Activated T-cell treated with anti-CD3 and anti-CD28 coated beads for 1 hour (primary cell): ENCODE data around the gene TNNC2.
A peak's percentile ranks its signal among the peaks of the same experiment; 100 is the strongest.
"Not testable (repeated sequence)": the region's sequence is repeated elsewhere in the genome, so short reads cannot be mapped to it uniquely, and the experiment has no call there.

Source experiments
- DNase-seq: peaks from one replicate; pipeline ENCODE4 v3.0.0-alpha.2; 2020; ENCODE audit warnings: low read depth

The TNNC2 gene

GRCh38 chr20:45848421-45848820 is 21.3 kb upstream of the TNNC2 start:
- no peak for DNase-seq

DNA sequence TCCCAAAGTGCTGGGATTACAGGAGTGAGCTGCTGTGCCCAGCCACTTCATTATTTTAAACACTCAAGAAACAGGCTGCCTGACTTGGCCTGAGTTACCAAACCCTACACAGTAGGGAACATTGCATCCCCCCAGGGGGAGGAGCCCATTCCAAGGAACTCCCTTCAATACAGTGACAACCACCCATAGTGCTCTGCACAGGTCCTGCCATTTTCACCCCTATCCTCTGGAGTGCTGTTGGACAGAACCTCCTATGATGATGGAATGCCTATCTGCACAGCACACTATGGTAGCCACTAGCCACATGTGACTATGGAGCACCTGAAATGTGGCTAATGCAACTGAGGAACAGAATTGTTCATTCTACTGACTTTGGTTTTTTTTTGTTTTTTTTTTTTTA is 18.3 kb upstream of the TNNC2 start:
- no peak for DNase-seq

DNA sequence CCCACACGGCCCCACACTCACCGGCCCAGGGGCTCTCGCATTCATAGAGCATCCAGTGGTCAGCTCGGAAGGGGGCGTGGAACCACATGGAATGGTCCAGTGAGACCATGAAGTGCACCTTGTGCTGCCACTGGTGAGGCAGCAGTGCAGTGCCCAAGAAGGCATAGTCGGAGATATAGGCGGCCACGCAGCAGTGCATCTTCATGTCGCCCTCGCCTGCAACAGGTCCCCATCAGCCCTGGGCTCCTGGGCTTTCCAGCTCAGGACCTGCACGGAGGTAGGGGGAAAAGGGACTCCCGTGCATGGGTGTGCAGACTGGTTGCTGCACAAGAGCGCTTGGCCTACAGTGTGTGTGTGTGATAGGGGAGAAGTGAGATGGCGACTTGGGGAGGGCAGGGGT is 16.4 kb upstream of the TNNC2 start:
- no peak for DNase-seq

- DNase-seq, result no peak
These were observed 15.2 kb upstream of the TNNC2 start for GRCh38 chr20:45842169-45842812.

DNA sequence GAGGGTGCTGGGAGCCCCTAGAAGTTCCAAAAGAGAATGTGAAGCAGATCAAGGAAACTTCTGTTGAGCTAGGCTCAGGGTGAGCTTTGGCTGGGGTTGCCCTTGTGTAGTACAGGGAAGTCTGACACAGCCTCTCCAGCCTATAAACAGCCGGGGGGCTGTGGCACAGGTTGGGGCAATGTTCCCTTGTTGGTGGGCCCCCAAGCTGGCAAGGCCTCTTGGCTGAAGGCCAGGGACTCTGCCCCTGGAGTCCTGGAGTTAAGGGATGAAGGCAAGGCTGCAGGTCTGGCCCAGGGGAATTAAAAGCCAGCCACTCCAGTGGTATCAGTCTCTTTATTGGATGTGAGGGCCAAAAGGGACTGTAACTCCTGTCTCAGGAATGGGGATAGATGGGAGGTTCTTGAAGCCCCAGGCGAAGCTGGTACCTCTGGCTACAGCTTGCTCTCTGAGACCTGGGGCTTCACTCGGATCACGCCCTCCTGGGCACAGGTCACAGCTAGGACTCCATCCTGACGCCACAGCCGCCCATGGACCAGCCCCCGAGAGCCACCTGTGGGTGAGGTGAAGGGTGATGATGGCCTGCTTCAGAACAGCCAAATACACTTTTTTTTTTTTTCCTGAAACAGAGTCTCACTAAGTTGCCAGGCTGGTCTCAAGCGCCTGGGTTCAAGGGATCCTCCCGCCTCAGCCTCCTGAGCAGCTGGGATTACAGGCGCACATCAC is 14.5 kb upstream of the TNNC2 start:
- DNase-seq, result no peak

GRCh38 chr20:45840700-45841198 is 13.6 kb upstream of the TNNC2 start:
- no peak for DNase-seq

DNA sequence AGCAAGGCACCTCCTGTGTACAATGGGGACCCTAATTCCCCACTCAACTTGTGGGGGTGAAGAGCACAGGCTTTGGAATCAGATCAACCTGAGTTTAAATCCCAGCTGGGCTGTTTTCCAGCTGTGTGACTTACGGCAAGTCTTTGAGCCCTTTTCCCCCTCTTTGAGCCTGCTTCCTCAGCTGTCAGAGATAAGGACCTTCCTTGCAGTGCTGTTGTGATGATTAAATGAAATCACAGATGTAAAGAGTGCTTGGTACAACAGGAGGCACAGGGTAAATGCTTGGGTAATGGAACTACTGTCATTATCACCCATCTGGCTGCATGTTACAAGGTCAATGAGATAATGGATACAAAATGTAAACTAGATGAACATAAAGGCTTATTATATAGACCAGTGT is 9.7 kb upstream of the TNNC2 start:
- no peak for DNase-seq

DNA sequence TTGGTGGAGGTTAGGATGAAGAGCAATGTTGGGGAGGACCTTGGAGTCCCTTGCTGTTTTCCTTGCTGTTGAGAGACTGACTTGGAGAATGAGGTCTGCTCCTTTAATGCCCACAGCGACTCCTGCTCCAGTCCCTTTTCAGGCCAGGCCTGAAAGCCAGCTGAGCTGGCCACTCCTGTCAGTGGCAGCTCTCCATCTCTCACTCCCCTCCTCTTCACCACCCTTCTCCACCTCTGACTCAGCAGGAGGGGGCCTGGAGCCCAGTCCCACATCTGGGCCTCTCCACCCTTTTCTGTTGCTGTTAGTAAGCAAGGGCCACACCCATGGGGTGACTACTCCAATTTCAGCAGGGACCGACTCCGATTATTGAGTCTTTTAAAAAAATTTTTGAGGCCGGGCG is 8.7 kb upstream of the TNNC2 start:
- DNase-seq, result no peak

- no peak for DNase-seq
These were observed 8.2 kb upstream of the TNNC2 start for GRCh38 chr20:45835329-45835765.

- DNase-seq, result no peak
These were observed 7.7 kb upstream of the TNNC2 start for GRCh38 chr20:45834797-45835161.

GRCh38 chr20:45833883-45834796 is 7.0 kb upstream of the TNNC2 start:
- no peak for DNase-seq

GRCh38 chr20:45833030-45833882 is 6.1 kb upstream of the TNNC2 start, which contains the start of gene SNX21:
Gene SNX21 (plus strand): TSS chr20:45833799. CDS start chr20:45833920, 121 bp downstream.
- no peak for DNase-seq

DNA sequence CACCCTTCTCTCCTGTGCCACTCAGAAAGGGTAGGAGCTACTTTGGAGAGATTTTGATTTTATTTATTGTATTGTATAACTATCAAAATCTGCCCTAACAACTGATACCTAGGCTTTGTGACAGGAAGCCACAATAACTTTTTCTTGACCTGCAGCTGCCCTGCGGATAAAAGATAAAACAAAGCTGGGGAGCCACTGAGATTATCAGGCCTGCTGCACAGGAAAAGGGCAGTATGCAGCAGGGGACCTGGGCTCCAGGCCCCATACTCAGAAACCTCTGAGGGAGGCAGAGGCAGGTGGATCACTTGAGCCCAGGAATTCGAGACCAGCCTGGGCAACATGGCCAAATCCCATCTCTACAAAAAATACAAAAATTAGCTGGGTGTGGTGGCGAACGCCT is 5.5 kb upstream of the TNNC2 start:
- DNase-seq, result no peak

DNA sequence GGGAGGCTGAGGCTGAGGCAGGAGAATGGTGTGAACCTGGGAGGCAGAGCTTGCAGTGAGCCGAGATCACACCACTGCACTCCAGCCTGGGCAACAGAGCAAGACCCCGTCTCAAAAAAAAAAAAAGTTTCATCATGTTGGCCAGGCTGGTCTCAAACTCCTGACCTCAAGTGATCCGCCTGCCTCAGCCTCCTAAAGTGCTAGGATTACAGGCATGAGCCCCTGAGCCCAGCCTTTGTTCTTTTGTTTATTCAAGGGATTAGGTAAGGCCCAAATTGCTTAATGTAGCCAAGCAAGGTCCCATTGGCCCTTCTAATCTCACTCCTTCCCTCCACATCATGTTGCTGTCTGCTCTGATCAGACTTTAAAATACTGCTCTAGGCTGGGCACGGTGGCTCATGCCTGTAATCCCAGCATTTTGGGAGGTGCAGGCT is 2.6 kb upstream of the TNNC2 start:
- DNase-seq, result not testable (repeated sequence)

DNA sequence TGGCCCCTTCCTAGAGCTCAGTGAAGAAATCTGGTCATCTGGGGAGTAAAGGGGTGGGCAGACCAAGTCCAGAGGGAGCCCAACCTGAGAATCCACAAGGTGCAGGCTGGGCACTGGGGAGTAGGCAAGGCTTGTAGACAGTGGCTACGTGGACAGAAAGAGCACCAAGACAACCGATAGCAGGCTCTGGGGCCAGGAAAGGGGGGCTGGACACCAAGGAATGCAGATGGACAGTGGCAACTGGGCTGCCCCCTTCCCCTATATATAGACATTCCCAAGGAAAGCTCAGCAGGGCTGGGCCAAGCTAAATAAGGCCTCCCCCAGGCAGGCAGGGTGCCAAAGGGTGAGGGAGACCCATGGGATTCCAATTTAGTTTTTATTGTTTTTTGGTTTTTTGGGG is 1.5 kb upstream of the TNNC2 start:
- DNase-seq, result no peak

DNA sequence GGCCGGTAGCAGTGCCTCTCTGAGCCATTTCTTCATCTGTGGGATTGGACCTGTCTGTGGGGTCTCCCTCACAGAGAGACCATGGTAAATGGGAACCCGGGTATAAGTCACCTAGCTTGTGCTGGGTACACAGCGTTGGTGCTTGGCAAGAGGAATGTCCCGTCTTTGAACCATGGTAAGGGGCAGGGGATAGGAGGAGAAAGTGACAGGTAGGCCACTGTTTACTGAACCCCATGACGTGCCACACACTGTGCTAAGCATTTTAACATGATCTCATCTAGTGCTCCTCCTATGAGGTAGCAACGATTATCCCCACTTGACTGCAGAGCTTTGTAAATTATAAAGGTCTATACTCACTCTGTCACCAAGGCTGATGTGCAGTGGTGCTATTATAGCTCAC is 600 bp upstream of the TNNC2 start:
- no peak for DNase-seq

DNA sequence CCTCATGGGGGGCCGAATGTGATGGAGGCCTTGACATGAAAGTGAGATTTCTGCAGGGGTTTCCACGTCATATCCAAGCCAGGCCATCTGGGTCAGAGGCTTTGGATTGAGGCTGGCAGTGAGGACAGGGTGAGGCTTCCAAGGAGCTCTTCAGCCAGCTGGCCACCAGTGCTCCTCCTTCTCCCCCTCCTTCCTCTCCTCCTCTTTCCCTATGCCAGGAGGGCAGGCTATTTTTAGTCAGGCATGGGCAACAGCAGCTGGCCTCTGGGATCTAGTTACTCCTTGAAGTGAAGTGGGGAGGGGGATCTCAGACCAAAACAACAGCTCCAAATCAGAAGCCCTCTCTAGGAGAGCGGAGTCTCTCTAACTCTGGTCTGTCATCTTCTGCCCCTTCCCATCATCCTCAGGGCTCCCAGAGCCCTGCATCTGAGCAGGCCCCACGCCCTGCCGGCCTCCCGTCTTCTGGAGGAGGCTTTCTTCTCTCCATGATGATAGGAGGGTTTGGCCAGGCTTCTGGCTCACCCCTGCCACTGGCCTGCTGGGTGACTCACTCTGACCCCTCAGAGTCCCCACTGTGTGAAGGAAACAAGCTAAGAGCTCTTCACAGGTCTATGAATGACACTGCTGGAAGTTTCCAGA is 612 bp downstream of the TNNC2 start:
- no peak for DNase-seq

DNA sequence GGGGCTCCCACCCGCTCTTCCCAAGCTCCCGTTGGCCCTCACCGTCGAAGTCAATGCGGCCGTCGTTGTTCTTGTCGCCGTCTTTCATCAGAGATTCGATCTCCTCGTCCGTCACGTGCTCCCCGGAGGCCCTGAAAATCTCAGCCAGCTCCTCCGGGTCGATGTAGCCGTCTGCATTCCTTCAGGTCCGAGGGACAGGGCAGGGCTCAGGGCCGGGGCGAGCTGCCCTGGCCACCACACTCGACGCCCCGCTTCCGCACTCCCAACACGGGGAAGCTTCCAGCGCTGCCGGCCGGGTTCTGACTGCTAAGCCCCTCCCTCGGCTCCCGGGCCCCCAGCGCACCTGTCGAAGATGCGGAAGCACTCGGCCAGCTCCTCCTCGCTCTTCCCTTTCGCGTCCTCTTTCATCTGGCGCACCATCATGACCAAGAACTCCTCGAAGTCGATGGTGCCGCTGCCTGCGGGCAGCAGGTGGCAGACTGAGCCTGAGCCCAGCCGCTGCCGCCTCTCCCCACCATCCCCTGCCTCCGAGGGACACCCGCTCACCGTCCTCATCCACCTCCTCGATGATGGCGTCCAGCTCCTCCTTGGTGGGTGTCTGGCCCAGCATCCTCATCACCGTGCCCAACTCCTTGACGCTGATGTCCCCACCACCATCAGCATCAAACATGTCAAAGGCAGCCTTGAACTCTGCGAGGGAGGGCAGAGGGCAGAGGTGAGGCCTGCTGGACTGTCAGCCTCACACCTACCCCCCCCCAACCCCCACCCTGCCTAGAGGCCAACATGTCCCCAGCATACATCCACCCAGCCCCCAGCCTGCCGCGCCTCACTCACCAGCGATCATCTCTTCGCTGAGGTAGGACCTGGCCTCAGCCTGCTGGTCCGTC is 2.9 kb downstream of the TNNC2 start:
- DNase-seq, result peak; percentile 27

GRCh38 chr20:45822857-45823256 is 4.3 kb downstream of the TNNC2 start:
- DNase-seq, result no peak

DNA sequence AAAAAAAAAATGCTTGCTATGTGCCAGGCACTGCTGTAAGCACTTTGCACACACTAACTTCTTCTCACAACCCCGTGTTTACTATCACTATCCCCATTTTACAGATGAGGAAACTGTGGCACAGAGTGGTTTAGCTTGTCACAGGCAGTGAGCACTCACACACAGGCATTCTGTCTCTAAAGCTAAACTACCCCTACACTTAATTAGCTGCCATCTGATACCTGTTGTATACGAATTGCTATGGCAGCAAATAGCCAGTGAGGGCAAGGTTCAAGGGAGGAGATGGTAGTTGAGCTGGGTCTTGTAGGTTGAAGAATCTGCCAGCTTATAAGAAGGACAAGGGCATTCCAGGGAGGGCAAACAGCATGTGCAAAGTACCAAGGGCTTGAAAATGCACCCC is 5.2 kb downstream of the TNNC2 start:
- no peak for DNase-seq
